HG03103 (cell line): ENCODE data around the gene KANSL3.
"Not testable (repeated sequence)": the region's sequence is repeated elsewhere in the genome, so short reads cannot be mapped to it uniquely, and the experiment has no call there.

Experiments used
- ATAC-seq: cut with Tn5 transposase; IDR thresholded peaks from one replicate; pipeline ENCODE4 v1.9.1; 2021; ENCODE audit warnings: low read depth; ENCODE audit not compliant: unreplicated experiment

The KANSL3 gene

GRCh38 chr2:96638144-96639121 is at the start of gene KANSL3:
Gene KANSL3, minus strand, starts transcription at chr2:96638312. Its CDS starts 1,177 bp downstream, at chr2:96637135.
- peak; percentile 66 for ATAC-seq

GRCh38 chr2:96687266-96687665 is 49.2 kb upstream of the KANSL3 start:
- ATAC-seq, result no peak

GRCh38 chr2:96685577-96686459 is 47.7 kb upstream of the KANSL3 start:
- ATAC-seq, result no peak

GRCh38 chr2:96684883-96685576 is 46.9 kb upstream of the KANSL3 start:
- no peak for ATAC-seq

GRCh38 chr2:96683972-96684820 is 46.1 kb upstream of the KANSL3 start:
- ATAC-seq, result no peak

GRCh38 chr2:96683307-96683706 is 45.2 kb upstream of the KANSL3 start:
- ATAC-seq, result no peak

- no peak for ATAC-seq
Observed at GRCh38 chr2:96681540-96681939, 43.4 kb upstream of the KANSL3 start.

- no peak for ATAC-seq
Observed at GRCh38 chr2:96680561-96681141, 42.5 kb upstream of the KANSL3 start.

- no peak for ATAC-seq
Observed at GRCh38 chr2:96679848-96680247, 41.7 kb upstream of the KANSL3 start.

- ATAC-seq, result no peak
Observed at GRCh38 chr2:96669539-96670215, 31.6 kb upstream of the KANSL3 start.

- no peak for ATAC-seq
Observed at GRCh38 chr2:96668771-96669170, 30.7 kb upstream of the KANSL3 start.

GRCh38 chr2:96665717-96666116 is 27.6 kb upstream of the KANSL3 start:
- ATAC-seq, result not testable (repeated sequence)

- no peak for ATAC-seq
Observed at GRCh38 chr2:96665083-96665569, 27.0 kb upstream of the KANSL3 start.

GRCh38 chr2:96664366-96664925 is 26.3 kb upstream of the KANSL3 start:
- ATAC-seq, result no peak

GRCh38 chr2:96663829-96664228 is 25.7 kb upstream of the KANSL3 start:
- ATAC-seq, result no peak

- no peak for ATAC-seq
Observed at GRCh38 chr2:96663177-96663576, 25.1 kb upstream of the KANSL3 start.

- no peak for ATAC-seq
Observed at GRCh38 chr2:96662360-96662759, 24.2 kb upstream of the KANSL3 start.

GRCh38 chr2:96661324-96661723 is 23.2 kb upstream of the KANSL3 start:
- ATAC-seq, result no peak
